Fibroblast of lung (primary cell): ENCODE data around the gene CACNA1H. TPM values are rescaled to one million over a fixed set of nuclear protein-coding genes. Genes with fewer than 3 reads are reported as not detected.

Source experiments
- DNase-seq, 2 donors: peaks; one replicate each; pipeline versions ENCODE4 v3.0.0 to v3.0.0-alpha.2; 2010; ENCODE audit warnings: low read depth in 2 of 2
- H2AFZ ChIP-seq: 2 replicates; pipeline ENCODE4 v1.5.1; 2012; ENCODE audit warnings: low read length, control low read depth, inconsistent platforms
- H3K27ac ChIP-seq: 2 replicates; pipeline ENCODE4 v1.5.1; 2011; ENCODE audit warnings: low read length, control low read depth; ENCODE audit not compliant: insufficient read depth
- H3K27me3 ChIP-seq: 2 replicates; pipeline ENCODE4 v1.5.1; 2011; ENCODE audit warnings: mild to moderate bottlenecking, low read length; ENCODE audit not compliant: control insufficient read depth, insufficient read depth
- H3K36me3 ChIP-seq: 2 replicates; pipeline ENCODE4 v1.5.1; 2011; ENCODE audit warnings: low read length; ENCODE audit not compliant: control insufficient read depth, insufficient read depth
- H3K4me1 ChIP-seq: 2 replicates; pipeline ENCODE4 v1.5.1; 2011; ENCODE audit warnings: low read length; ENCODE audit not compliant: control insufficient read depth, insufficient read depth; ENCODE audit errors: extremely low read depth
- H3K4me2 ChIP-seq: 2 replicates; pipeline ENCODE4 v1.5.1; 2011; ENCODE audit warnings: low read length, control low read depth; ENCODE audit not compliant: insufficient read depth; ENCODE audit errors: extremely low read depth
- H3K4me3 ChIP-seq, 4 experiments: fragments of 200-600 bp in 1 of 4; sonication (generic) in 1 of 4; replicated peaks in 1 of 4; 2 replicates each; pipeline ENCODE4 v1.5.1; 2011 to 2016; ENCODE audit warnings: low read length in 4 of 4, low read depth in 3 of 4, mild to moderate bottlenecking in 3 of 4, control low read depth in 2 of 4, inconsistent platforms in 1 of 4, mixed read lengths in 1 of 4; ENCODE audit not compliant: insufficient read depth in 1 of 4; ENCODE audit errors: control extremely low read depth in 1 of 4
- H3K79me2 ChIP-seq: 2 replicates; pipeline ENCODE4 v1.5.1; 2012; ENCODE audit warnings: mild to moderate bottlenecking, low read length, inconsistent platforms; ENCODE audit not compliant: control insufficient read depth, insufficient read depth
- H3K9ac ChIP-seq: 2 replicates; pipeline ENCODE4 v1.5.1; 2011; ENCODE audit warnings: mild to moderate bottlenecking, low read length, control low read depth; ENCODE audit not compliant: insufficient read depth
- H3K9me3 ChIP-seq: 2 replicates; pipeline ENCODE4 v1.5.1; 2012; ENCODE audit warnings: low read depth, low read length; ENCODE audit not compliant: control insufficient read depth, insufficient read depth
- H4K20me1 ChIP-seq: 2 replicates; pipeline ENCODE4 v1.5.1; 2011; ENCODE audit warnings: low read length; ENCODE audit not compliant: control insufficient read depth, insufficient read depth; ENCODE audit errors: extremely low read depth
- CTCF ChIP-seq, 2 donors: IDR thresholded peaks in 1 of 2; conservative IDR thresholded peaks in 1 of 2; 1 replicate in 1 of 2; 2 replicates in 1 of 2; pipeline ENCODE4 v1.5.1; 2011 to 2012; ENCODE audit warnings: low read length in 2 of 2, control low read depth in 1 of 2, inconsistent platforms in 1 of 2, low read depth in 1 of 2, mild to moderate bottlenecking in 1 of 2
- EZH2 ChIP-seq: IDR thresholded peaks from 2 replicates; pipeline ENCODE4 v1.5.1; 2012; ENCODE audit warnings: low read length, control low read depth, mild to moderate bottlenecking; ENCODE audit errors: missing control alignments
- polyA plus RNA-seq, 2 donors: library from polyadenylated mRNA; depleted of rRNA in 1 of 2; stranded (reverse) in 1 of 2; unstranded in 1 of 2; fragments of >200 nt; gene quantifications; 2 replicates each; pipeline ENCODE4 v1.2.1, GENCODE V29; 2011 to 2012; ENCODE audit warnings: missing spikeins in 1 of 2
- total RNA-seq: library from RNA; depleted of rRNA; stranded (reverse); fragments of >200 nt; gene quantifications from 2 replicates; pipeline ENCODE4 v1.2.1, GENCODE V29; 2014

Gene CACNA1H
- total and polyA plus RNA-seq, 2 donors (not counting 1 experiment from before 2014, with no cell fraction given): 1.2 to 10.5 TPM

- no peak overlapping the region for H2AFZ ChIP-seq
- no peak overlapping the region for H3K4me2 ChIP-seq
- H3K9ac ChIP-seq: no peak overlapping the region
- no peak for DNase-seq
- H3K9me3 ChIP-seq: no peaks in the 10 kb centered on the region
- no peaks in the 10 kb centered on the region for H3K27me3 ChIP-seq
- no peaks in the 10 kb centered on the region for H3K36me3 ChIP-seq
- TF ChIP-seq EZH2 (no peak), CTCF (conservative IDR thresholded peaks at IDR 0.05 in 1 of 2, IDR thresholded peaks at IDR 0.05 in 1 of 2; ENCODE audit: low read depth in 1 of 2, low read length in 2 of 2) (no peak)
- H3K4me1 ChIP-seq: no peaks in the 10 kb centered on the region
- H3K27ac ChIP-seq: no peak overlapping the region
- no peaks in the 10 kb centered on the region for H4K20me1 ChIP-seq
- H3K79me2 ChIP-seq: no peaks in the 10 kb centered on the region
- no peak overlapping the region for H3K4me3 ChIP-seq
These were observed 67.3 kb downstream of the CACNA1H start for GRCh38 chr16:1220098-1220728.

- TF ChIP-seq CTCF (conservative IDR thresholded peaks at IDR 0.05 in 1 of 2, IDR thresholded peaks at IDR 0.05 in 1 of 2; ENCODE audit: low read depth in 1 of 2, low read length in 2 of 2) (no peak), EZH2 (no peak)
- H3K9me3 ChIP-seq: no peaks in the 10 kb centered on the region
- H3K4me1 ChIP-seq: no peaks in the 10 kb centered on the region
- no peak overlapping the region for H2AFZ ChIP-seq
- H3K4me2 ChIP-seq: no peak overlapping the region
- H3K4me3 ChIP-seq: no peak overlapping the region
- no peak overlapping the region for H3K9ac ChIP-seq
- H3K27ac ChIP-seq: no peak overlapping the region
- H3K79me2 ChIP-seq: no peaks in the 10 kb centered on the region
- H4K20me1 ChIP-seq: no peaks in the 10 kb centered on the region
- no peaks in the 10 kb centered on the region for H3K36me3 ChIP-seq
- no peaks in the 10 kb centered on the region for H3K27me3 ChIP-seq
- no peak for DNase-seq
These were observed 68.1 kb downstream of the CACNA1H start for GRCh38 chr16:1220841-1221627.

GRCh38 chr16:1221628-1222552, 69.0 kb downstream of the CACNA1H start:
- H2AFZ ChIP-seq: no peak overlapping the region
- no peaks in the 10 kb centered on the region for H3K9me3 ChIP-seq
- H3K27me3 ChIP-seq: no peaks in the 10 kb centered on the region
- no peak overlapping the region for H3K4me2 ChIP-seq
- TF ChIP-seq EZH2 (no peak), CTCF (conservative IDR thresholded peaks at IDR 0.05 in 1 of 2, IDR thresholded peaks at IDR 0.05 in 1 of 2; ENCODE audit: low read depth in 1 of 2, low read length in 2 of 2) (no peak)
- no peak overlapping the region for H3K9ac ChIP-seq
- DNase-seq: no peak
- no peak overlapping the region for H3K27ac ChIP-seq
- H3K79me2 ChIP-seq: no peaks in the 10 kb centered on the region
- no peaks in the 10 kb centered on the region for H3K36me3 ChIP-seq
- H4K20me1 ChIP-seq: no peaks in the 10 kb centered on the region
- no peak overlapping the region for H3K4me3 ChIP-seq
- no peaks in the 10 kb centered on the region for H3K4me1 ChIP-seq
